ENCODE measurements around the gene TMEM184A. TPM values are rescaled to one million over a fixed set of nuclear protein-coding genes. Genes with fewer than 3 reads are reported as not detected.

Gene TMEM184A
- total and polyA plus RNA-seq, 2 experiments from 2014 or later: 0.18 to 0.66 TPM

DNA sequence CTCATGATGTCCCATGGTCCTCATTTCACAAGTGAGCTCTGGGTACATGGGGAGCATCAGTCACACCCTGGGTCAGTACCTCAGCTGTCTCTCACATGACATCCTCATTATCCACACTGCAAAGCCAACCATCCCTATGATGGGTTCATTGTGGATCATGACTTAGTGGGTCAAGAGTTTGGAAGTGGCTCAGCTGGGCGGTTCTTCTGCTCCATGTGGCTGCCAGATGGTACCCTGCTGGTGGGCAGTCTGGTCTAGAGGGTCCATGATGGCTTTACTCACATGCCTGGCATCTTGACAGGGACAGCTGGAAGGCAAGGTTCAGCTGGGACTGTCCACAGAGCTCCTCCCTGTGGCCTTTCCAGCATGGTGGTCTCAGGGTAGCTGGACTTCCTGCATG, 33.0 kb upstream of the TMEM184A start:
- no peak overlapping the region for H2AFZ ChIP-seq
- peaks cover 7% of the 10 kb centered on the region; the same call in 1 of the 3 replicates for H3K4me1 Mint-ChIP-seq
- no peaks in the 10 kb centered on the region for H3K4me1 ChIP-seq (ENCODE audit: insufficient read depth)
- H3K27me3 ChIP-seq (ENCODE audit: insufficient read depth): no peaks in the 10 kb centered on the region
- H3K4me2 ChIP-seq: no peak overlapping the region
- no peak overlapping the region for H3K27ac Mint-ChIP-seq
- no peaks in the 10 kb centered on the region for H3F3A ChIP-seq (replicated peaks; ENCODE audit: low read depth)
- no peaks in the 10 kb centered on the region for H4K20me1 ChIP-seq (replicated peaks; ENCODE audit: insufficient read depth)
- H3K4me3 ChIP-seq: no peak overlapping the region
- H3K79me2 ChIP-seq (replicated peaks; ENCODE audit: insufficient read depth): no peaks in the 10 kb centered on the region
- DNase-seq (ENCODE audit: low spot score) (no peak), ATAC-seq (no peak)
- peaks cover 12% of the 10 kb centered on the region for H3K27me3 Mint-ChIP-seq (ENCODE audit: insufficient read depth, low read depth, poor library complexity)
- no peak overlapping the region for H3K27ac ChIP-seq (ENCODE audit: low read depth)
- no peak overlapping the region for H3K4me3 Mint-ChIP-seq
- H3K9me3 Mint-ChIP-seq: peaks cover 15% of the 10 kb centered on the region
- no peaks in the 10 kb centered on the region for H3K9me2 ChIP-seq (ENCODE audit: insufficient read depth)
- peaks cover 14% of the 10 kb centered on the region; the same call in 1 of the 3 replicates for H3K36me3 Mint-ChIP-seq (ENCODE audit: low read depth)
- H3K36me3 ChIP-seq (ENCODE audit: insufficient read depth): no peaks in the 10 kb centered on the region
- TF ChIP-seq EZH2 (IDR thresholded peaks at IDR 0.05; ENCODE audit: low read depth, unreplicated experiment) (no peak), ZNF331 (CRISPR knock-in tag; IDR thresholded peaks at IDR 0.05; ENCODE audit: low read depth) (peak; percentile 90)
- TF ChIP-seq, protein P1, sequence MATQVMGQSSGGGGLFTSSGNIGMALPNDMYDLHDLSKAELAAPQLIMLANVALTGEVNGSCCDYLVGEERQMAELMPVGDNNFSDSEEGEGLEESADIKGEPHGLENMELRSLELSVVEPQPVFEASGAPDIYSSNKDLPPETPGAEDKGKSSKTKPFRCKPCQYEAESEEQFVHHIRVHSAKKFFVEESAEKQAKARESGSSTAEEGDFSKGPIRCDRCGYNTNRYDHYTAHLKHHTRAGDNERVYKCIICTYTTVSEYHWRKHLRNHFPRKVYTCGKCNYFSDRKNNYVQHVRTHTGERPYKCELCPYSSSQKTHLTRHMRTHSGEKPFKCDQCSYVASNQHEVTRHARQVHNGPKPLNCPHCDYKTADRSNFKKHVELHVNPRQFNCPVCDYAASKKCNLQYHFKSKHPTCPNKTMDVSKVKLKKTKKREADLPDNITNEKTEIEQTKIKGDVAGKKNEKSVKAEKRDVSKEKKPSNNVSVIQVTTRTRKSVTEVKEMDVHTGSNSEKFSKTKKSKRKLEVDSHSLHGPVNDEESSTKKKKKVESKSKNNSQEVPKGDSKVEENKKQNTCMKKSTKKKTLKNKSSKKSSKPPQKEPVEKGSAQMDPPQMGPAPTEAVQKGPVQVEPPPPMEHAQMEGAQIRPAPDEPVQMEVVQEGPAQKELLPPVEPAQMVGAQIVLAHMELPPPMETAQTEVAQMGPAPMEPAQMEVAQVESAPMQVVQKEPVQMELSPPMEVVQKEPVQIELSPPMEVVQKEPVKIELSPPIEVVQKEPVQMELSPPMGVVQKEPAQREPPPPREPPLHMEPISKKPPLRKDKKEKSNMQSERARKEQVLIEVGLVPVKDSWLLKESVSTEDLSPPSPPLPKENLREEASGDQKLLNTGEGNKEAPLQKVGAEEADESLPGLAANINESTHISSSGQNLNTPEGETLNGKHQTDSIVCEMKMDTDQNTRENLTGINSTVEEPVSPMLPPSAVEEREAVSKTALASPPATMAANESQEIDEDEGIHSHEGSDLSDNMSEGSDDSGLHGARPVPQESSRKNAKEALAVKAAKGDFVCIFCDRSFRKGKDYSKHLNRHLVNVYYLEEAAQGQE (IDR thresholded peaks at IDR 0.05; ENCODE audit: unreplicated experiment): no peak

DNA sequence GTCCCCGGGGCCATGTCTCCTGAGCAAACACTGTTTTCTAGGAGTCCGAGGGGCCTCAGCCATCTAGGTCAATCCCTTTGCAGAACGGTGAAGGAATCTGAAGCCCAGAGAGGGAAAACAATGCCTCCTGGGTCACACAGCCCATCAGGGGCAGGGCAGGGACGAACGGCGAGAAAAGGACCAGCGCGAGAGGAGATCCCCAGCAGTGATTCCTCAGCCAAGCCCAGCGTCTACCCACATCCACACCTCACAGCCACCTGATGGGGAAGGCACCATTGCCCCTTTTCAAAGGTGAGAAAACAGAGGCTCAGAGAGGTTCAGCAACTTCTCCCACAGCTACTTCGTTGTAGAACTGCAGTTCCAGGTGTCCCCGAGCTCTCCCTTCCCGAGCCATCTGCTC, 31.7 kb upstream of the TMEM184A start:
- H4K20me1 ChIP-seq (replicated peaks; ENCODE audit: insufficient read depth): no peaks in the 10 kb centered on the region
- H3K27ac ChIP-seq (ENCODE audit: low read depth): no peak overlapping the region
- no peaks in the 10 kb centered on the region for H3K36me3 ChIP-seq (ENCODE audit: insufficient read depth)
- H3K36me3 Mint-ChIP-seq (ENCODE audit: low read depth): peaks cover 14% of the 10 kb centered on the region; the same call in 1 of the 3 replicates
- peaks cover 6% of the 10 kb centered on the region; the same call in 1 of the 3 replicates for H3K4me1 Mint-ChIP-seq
- no peak overlapping the region for H3K4me2 ChIP-seq
- H3K4me3 ChIP-seq: no peak overlapping the region
- no peaks in the 10 kb centered on the region for H3K79me2 ChIP-seq (replicated peaks; ENCODE audit: insufficient read depth)
- H3K27me3 Mint-ChIP-seq (ENCODE audit: insufficient read depth, low read depth, poor library complexity): peaks cover 12% of the 10 kb centered on the region
- H3F3A ChIP-seq (replicated peaks; ENCODE audit: low read depth): no peaks in the 10 kb centered on the region
- H2AFZ ChIP-seq: no peak overlapping the region
- no peak overlapping the region for H3K27ac Mint-ChIP-seq
- peaks cover 15% of the 10 kb centered on the region for H3K9me3 Mint-ChIP-seq
- no peak for DNase-seq (ENCODE audit: low spot score)
- TF ChIP-seq, protein P2, sequence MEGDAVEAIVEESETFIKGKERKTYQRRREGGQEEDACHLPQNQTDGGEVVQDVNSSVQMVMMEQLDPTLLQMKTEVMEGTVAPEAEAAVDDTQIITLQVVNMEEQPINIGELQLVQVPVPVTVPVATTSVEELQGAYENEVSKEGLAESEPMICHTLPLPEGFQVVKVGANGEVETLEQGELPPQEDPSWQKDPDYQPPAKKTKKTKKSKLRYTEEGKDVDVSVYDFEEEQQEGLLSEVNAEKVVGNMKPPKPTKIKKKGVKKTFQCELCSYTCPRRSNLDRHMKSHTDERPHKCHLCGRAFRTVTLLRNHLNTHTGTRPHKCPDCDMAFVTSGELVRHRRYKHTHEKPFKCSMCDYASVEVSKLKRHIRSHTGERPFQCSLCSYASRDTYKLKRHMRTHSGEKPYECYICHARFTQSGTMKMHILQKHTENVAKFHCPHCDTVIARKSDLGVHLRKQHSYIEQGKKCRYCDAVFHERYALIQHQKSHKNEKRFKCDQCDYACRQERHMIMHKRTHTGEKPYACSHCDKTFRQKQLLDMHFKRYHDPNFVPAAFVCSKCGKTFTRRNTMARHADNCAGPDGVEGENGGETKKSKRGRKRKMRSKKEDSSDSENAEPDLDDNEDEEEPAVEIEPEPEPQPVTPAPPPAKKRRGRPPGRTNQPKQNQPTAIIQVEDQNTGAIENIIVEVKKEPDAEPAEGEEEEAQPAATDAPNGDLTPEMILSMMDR (conservative IDR thresholded peaks at IDR 0.05; ENCODE audit: low read depth in 2 of 2): no peak
- TF ChIP-seq ZNF114 (CRISPR knock-in tag; IDR thresholded peaks at IDR 0.05) (no peak), ZNF331 (CRISPR knock-in tag; IDR thresholded peaks at IDR 0.05; ENCODE audit: low read depth) (no peak), EZH2phosphoT487 (IDR thresholded peaks at IDR 0.05; ENCODE audit: unreplicated experiment) (no peak), STAT1 (IDR thresholded peaks at IDR 0.05; ENCODE audit: unreplicated experiment) (no peak)
- no peak overlapping the region for H3K4me3 Mint-ChIP-seq
- no peak for ATAC-seq
- no peaks in the 10 kb centered on the region for H3K9me2 ChIP-seq (ENCODE audit: insufficient read depth)
- no peaks in the 10 kb centered on the region for H3K4me1 ChIP-seq (ENCODE audit: insufficient read depth)
- no peaks in the 10 kb centered on the region for H3K27me3 ChIP-seq (ENCODE audit: insufficient read depth)
